HG03159 (cell line): ENCODE results near the gene EHMT1.
A peak's percentile ranks its signal among the peaks of the same experiment; 100 is the strongest.
"Not testable (repeated sequence)": the region's sequence is repeated elsewhere in the genome, so short reads cannot be mapped to it uniquely, and the experiment has no call there.

Source experiments
- ATAC-seq: cut with Tn5 transposase; IDR thresholded peaks from one replicate; pipeline ENCODE4 v1.9.1; 2021; ENCODE audit warnings: mild to moderate bottlenecking, moderate library complexity; ENCODE audit not compliant: unreplicated experiment

The EHMT1 gene

GRCh38 chr9:137614631-137615386 is 4.0 kb upstream of the EHMT1 start:
- ATAC-seq = no peak

- ATAC-seq = no peak
Observed at GRCh38 chr9:137615387-137615871, 3.4 kb upstream of the EHMT1 start.

GRCh38 chr9:137619240-137620047 is 639 bp downstream of the EHMT1 start:
- peak; percentile 12 for ATAC-seq

GRCh38 chr9:137620048-137620405 is 1.2 kb downstream of the EHMT1 start:
- ATAC-seq = no peak

- no peak for ATAC-seq
Observed at GRCh38 chr9:137620581-137620980, 1.8 kb downstream of the EHMT1 start.

GRCh38 chr9:137621131-137621757 is 2.4 kb downstream of the EHMT1 start:
- no peak for ATAC-seq

GRCh38 chr9:137622211-137622610 is 3.4 kb downstream of the EHMT1 start:
- ATAC-seq = not testable (repeated sequence)

GRCh38 chr9:137626464-137626863 is 7.7 kb downstream of the EHMT1 start:
- no peak for ATAC-seq

- ATAC-seq = not testable (repeated sequence)
Observed at GRCh38 chr9:137627406-137627805, 8.6 kb downstream of the EHMT1 start.

GRCh38 chr9:137630126-137630525 is 11.3 kb downstream of the EHMT1 start:
- no peak for ATAC-seq

GRCh38 chr9:137630679-137631078 is 11.9 kb downstream of the EHMT1 start:
- ATAC-seq = no peak

- ATAC-seq = no peak
Observed at GRCh38 chr9:137631345-137632229, 12.8 kb downstream of the EHMT1 start.

GRCh38 chr9:137632230-137633161 is 13.7 kb downstream of the EHMT1 start:
- ATAC-seq = no peak

GRCh38 chr9:137634016-137634415 is 15.2 kb downstream of the EHMT1 start:
- ATAC-seq = no peak

- no peak for ATAC-seq
Observed at GRCh38 chr9:137638680-137639079, 19.9 kb downstream of the EHMT1 start.

GRCh38 chr9:137639303-137640051 is 20.7 kb downstream of the EHMT1 start:
- ATAC-seq = no peak

GRCh38 chr9:137640862-137641261 is 22.1 kb downstream of the EHMT1 start:
- ATAC-seq = no peak

GRCh38 chr9:137642118-137642601 is 23.4 kb downstream of the EHMT1 start:
- ATAC-seq = no peak

GRCh38 chr9:137642892-137643291 is 24.1 kb downstream of the EHMT1 start:
- no peak for ATAC-seq
